H9 (cell line): ENCODE measurements around the gene AHDC1. TPM values are rescaled to one million over a fixed set of nuclear protein-coding genes. Genes with fewer than 3 reads are reported as not detected.
A peak's percentile ranks its signal among the peaks of the same experiment; 100 is the strongest.

Source experiments
- DNase-seq: peaks from one replicate; pipeline ENCODE4 v3.0.0-alpha.2; 2017
- H2AFZ ChIP-seq: one replicate; pipeline ENCODE4 v1.6.1; 2013; ENCODE audit warnings: mild to moderate bottlenecking, low read length, control low read depth, moderate library complexity
- H2AK5ac ChIP-seq: 2 replicates; pipeline ENCODE4 v1.6.1; 2013; ENCODE audit warnings: low read length, control low read depth, mixed read lengths; ENCODE audit not compliant: insufficient read length
- H2BK120ac ChIP-seq: one replicate; pipeline ENCODE4 v1.6.1; 2013; ENCODE audit warnings: low read depth, mild to moderate bottlenecking, low read length, control low read depth, inconsistent platforms; ENCODE audit not compliant: poor library complexity, severe bottlenecking
- H2BK12ac ChIP-seq: 2 replicates; pipeline ENCODE4 v1.6.1; 2013; ENCODE audit warnings: low read length, control low read depth, mixed read lengths, low read depth; ENCODE audit not compliant: insufficient read length
- H2BK15ac ChIP-seq: 2 replicates; pipeline ENCODE4 v1.6.1; 2013; ENCODE audit warnings: low read depth, low read length, control low read depth
- H2BK20ac ChIP-seq: one replicate; pipeline ENCODE4 v1.6.1; 2013; ENCODE audit warnings: low read depth, mild to moderate bottlenecking, low read length, control low read depth, inconsistent platforms; ENCODE audit not compliant: poor library complexity, severe bottlenecking
- H2BK5ac ChIP-seq: 2 replicates; pipeline ENCODE4 v1.6.1; 2013; ENCODE audit warnings: low read length, control low read depth, mixed read lengths; ENCODE audit not compliant: insufficient read length
- H3K14ac ChIP-seq: 2 replicates; pipeline ENCODE4 v1.6.1; 2013; ENCODE audit warnings: low read length, control low read depth; ENCODE audit not compliant: insufficient read depth
- H3K18ac ChIP-seq: 2 replicates; pipeline ENCODE4 v1.6.1; 2013; ENCODE audit warnings: low read depth, mild to moderate bottlenecking, mixed read lengths, low read length, control low read depth; ENCODE audit not compliant: insufficient read length
- H3K23ac ChIP-seq: 2 replicates; pipeline ENCODE4 v1.6.1; 2013; ENCODE audit warnings: low read length, control low read depth, mixed read lengths, low read depth; ENCODE audit not compliant: insufficient read length
- H3K23me2 ChIP-seq: 2 replicates; pipeline ENCODE4 v1.6.1; 2013; ENCODE audit warnings: low read depth, mild to moderate bottlenecking, mixed read lengths, low read length, control low read depth; ENCODE audit not compliant: insufficient read length, poor library complexity, severe bottlenecking
- H3K27ac ChIP-seq: 2 replicates; pipeline ENCODE4 v1.5.1; 2013; ENCODE audit warnings: low read length, control low read depth, mixed read lengths, low read depth; ENCODE audit not compliant: insufficient read length
- H3K27me3 ChIP-seq: 2 replicates; pipeline ENCODE4 v1.6.1; 2013; ENCODE audit warnings: low read length, control low read depth, inconsistent platforms; ENCODE audit not compliant: insufficient read depth
- H3K4ac ChIP-seq: 2 replicates; pipeline ENCODE4 v1.6.1; 2013; ENCODE audit warnings: low read depth, mild to moderate bottlenecking, control low read depth, inconsistent platforms, low read length, moderate library complexity
- H3K4me1 ChIP-seq: 2 replicates; pipeline ENCODE4 v1.6.1; 2013; ENCODE audit warnings: low read length, control low read depth, inconsistent platforms; ENCODE audit not compliant: insufficient read depth
- H3K4me2 ChIP-seq: 2 replicates; pipeline ENCODE4 v1.6.1; 2013; ENCODE audit warnings: low read length, control low read depth, mixed read lengths; ENCODE audit not compliant: insufficient read length, insufficient read depth
- H3K56ac ChIP-seq: 2 replicates; pipeline ENCODE4 v1.6.1; 2013; ENCODE audit warnings: low read depth, mild to moderate bottlenecking, mixed read lengths, low read length, control low read depth; ENCODE audit not compliant: insufficient read length
- H3K79me1 ChIP-seq: 2 replicates; pipeline ENCODE4 v1.6.1; 2013; ENCODE audit warnings: low read depth, mild to moderate bottlenecking, moderate library complexity, low read length, control low read depth, inconsistent platforms; ENCODE audit not compliant: insufficient read depth, poor library complexity, severe bottlenecking
- H3K79me2 ChIP-seq: 2 replicates; pipeline ENCODE4 v1.6.1; 2013; ENCODE audit warnings: low read length, control low read depth, inconsistent platforms; ENCODE audit not compliant: insufficient read depth
- H3K9ac ChIP-seq: 2 replicates; pipeline ENCODE4 v1.6.1; 2013; ENCODE audit warnings: low read length, control low read depth, mixed read lengths; ENCODE audit not compliant: insufficient read length; ENCODE audit errors: extremely low read depth
- H3K9me3 ChIP-seq: one replicate; pipeline ENCODE4 v1.6.1; 2013; ENCODE audit warnings: low read depth, low read length, inconsistent platforms; ENCODE audit not compliant: control insufficient read depth
- H3T11ph ChIP-seq: one replicate; pipeline ENCODE4 v1.6.1; 2013; ENCODE audit warnings: mild to moderate bottlenecking, low read length, control low read depth, inconsistent platforms
- H4K20me1 ChIP-seq: one replicate; pipeline ENCODE4 v1.6.1; 2013; ENCODE audit not compliant: control insufficient read depth, insufficient read length, insufficient read depth
- H4K5ac ChIP-seq: 2 replicates; pipeline ENCODE4 v1.6.1; 2013; ENCODE audit warnings: low read depth, mild to moderate bottlenecking, mixed read lengths, low read length, control low read depth; ENCODE audit not compliant: insufficient read length
- H4K8ac ChIP-seq: replicated peaks from 2 replicates; pipeline ENCODE4 v1.6.1; 2013; ENCODE audit warnings: low read length, control low read depth, mixed read lengths, low read depth; ENCODE audit not compliant: insufficient read length
- H4K91ac ChIP-seq: 2 replicates; pipeline ENCODE4 v1.6.1; 2013; ENCODE audit warnings: low read depth, mild to moderate bottlenecking, moderate library complexity, mixed read lengths, low read length, control low read depth; ENCODE audit not compliant: insufficient read length
- H3K27ac Mint-ChIP-seq, 3 experiments: 2 replicates in 2 of 3; 3 replicates in 1 of 3; pipeline ENCODE4 v1.8.0; 2020 to 2021; ENCODE audit warnings: mixed read lengths in 3 of 3, mild to moderate bottlenecking in 1 of 3, moderate library complexity in 1 of 3
- H3K27me3 Mint-ChIP-seq: 2 replicates; pipeline ENCODE4 v1.8.0; 2021; ENCODE audit warnings: low read depth, mild to moderate bottlenecking, moderate library complexity, mixed read lengths
- H3K36me3 Mint-ChIP-seq, 3 experiments: 2 replicates in 2 of 3; 3 replicates in 1 of 3; pipeline ENCODE4 v1.8.0; 2020 to 2021; ENCODE audit warnings: low read depth in 3 of 3, mixed read lengths in 3 of 3; ENCODE audit not compliant: insufficient read depth in 1 of 3
- H3K4me1 Mint-ChIP-seq, 2 experiments: 2 replicates each; pipeline ENCODE4 v1.8.0; 2020; ENCODE audit warnings: mixed read lengths in 2 of 2
- H3K4me3 Mint-ChIP-seq, 2 experiments: 2 replicates in 1 of 2; 3 replicates in 1 of 2; pipeline ENCODE4 v1.8.0; 2020 to 2021; ENCODE audit warnings: mild to moderate bottlenecking in 2 of 2, mixed read lengths in 2 of 2, moderate library complexity in 1 of 2
- H3K9me3 Mint-ChIP-seq, 2 experiments: 2 replicates in 1 of 2; 3 replicates in 1 of 2; pipeline ENCODE4 v1.8.0; 2020; ENCODE audit warnings: mild to moderate bottlenecking in 2 of 2, mixed read lengths in 2 of 2, moderate library complexity in 1 of 2
- WGBS: extraction: QIAGEN DNeasy Blood & Tissue Kit; methylation state at CpG from one replicate; pipeline ENCODE4 v1.1.7; 2013; ENCODE audit warnings: missing lambda C conversion rate, low lambda C conversion rate, mixed read lengths; ENCODE audit not compliant: insufficient read length; ENCODE audit errors: extremely low coverage; 5-methylcytosine and 5-hydroxymethylcytosine counted together
- total RNA-seq: library from RNA; stranded (reverse); gene quantifications from 2 replicates; pipeline ENCODE4 v1.2.1, GENCODE V29; 2021
- TF ChIP-seq, protein P1 (sequence below): fragments of 200-600 bp; sonication (generic); conservative IDR thresholded peaks from 3 replicates; pipeline ENCODE4 v1.8.0; 2021; ENCODE audit warnings: antibody characterized with exemption, mild to moderate bottlenecking

Gene AHDC1
- total RNA-seq, 1 experiment from 2014 or later: 29.4 TPM

DNA sequence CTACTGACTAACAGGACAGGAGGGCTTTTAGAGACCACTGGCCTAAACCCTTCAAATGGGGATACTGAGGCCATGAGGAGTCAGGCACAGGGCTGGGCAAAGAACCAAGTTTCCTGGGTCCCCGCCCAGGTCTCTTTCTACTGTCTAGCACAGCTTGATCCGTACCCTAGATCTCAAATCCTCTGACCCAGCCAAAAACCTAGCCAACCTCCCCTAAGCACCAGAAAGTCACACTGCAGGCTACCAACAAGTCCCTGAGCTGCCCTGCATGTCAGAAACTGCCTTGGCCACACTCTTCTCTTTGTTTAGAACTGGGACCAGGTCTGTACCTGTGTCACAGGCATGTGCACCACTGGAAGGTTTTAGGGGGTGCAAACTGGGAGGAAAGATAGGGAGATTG, 33.6 kb downstream of the AHDC1 start:
- Histone ChIP-seq H3K9me3 (no peaks in the 10 kb centered on the region), H4K8ac (no peak overlapping the region), H3K4me1 (peaks cover 39% of the 10 kb centered on the region), H3K23ac (no peak overlapping the region), H3K27ac (peak overlapping the region; percentile 20), H4K5ac (no peak overlapping the region), H3K4me2 (peak overlapping the region; percentile 15), H2BK5ac (no peak overlapping the region), H3K79me2 (no peaks in the 10 kb centered on the region), H2AFZ (no peak overlapping the region), H3K9ac (no peak overlapping the region), H3K18ac (no peak overlapping the region), H3K4ac (no peak overlapping the region), H3K56ac (no peak overlapping the region), H4K91ac (no peak overlapping the region), H2BK20ac (no peak overlapping the region), H4K20me1 (no peaks in the 10 kb centered on the region), H2BK12ac (peak overlapping the region; percentile 6), H3K14ac (0 out of 2 replicates have a peak overlapping the region, but pooled peaks have one; percentile 5), H3K79me1 (no peaks in the 10 kb centered on the region), H3K23me2 (peaks cover 5% of the 10 kb centered on the region), H2BK15ac (no peak overlapping the region), H2BK120ac (no peak overlapping the region), H2AK5ac (no peak overlapping the region), H3K27me3 (no peaks in the 10 kb centered on the region), H3T11ph (no peak overlapping the region)
- DNase-seq: no peak
- Mint-ChIP-seq H3K36me3 (no peaks in the 10 kb centered on the region), H3K27ac (peak overlapping the region; percentile 74 to 97 (median 95)), H3K27me3 (no peaks in the 10 kb centered on the region; the same call in none of the 2 replicates), H3K4me3 (peak overlapping the region; percentile 25 to 49), H3K9me3 (no peaks in the 10 kb centered on the region; a peak in 1 of 5 replicates), H3K4me1 (peaks cover 85 to 89% of the 10 kb centered on the region in 2 experiments)
- no CpG with 5 or more reads among the region's 2 CpGs for WGBS
- TF ChIP-seq, protein P1, sequence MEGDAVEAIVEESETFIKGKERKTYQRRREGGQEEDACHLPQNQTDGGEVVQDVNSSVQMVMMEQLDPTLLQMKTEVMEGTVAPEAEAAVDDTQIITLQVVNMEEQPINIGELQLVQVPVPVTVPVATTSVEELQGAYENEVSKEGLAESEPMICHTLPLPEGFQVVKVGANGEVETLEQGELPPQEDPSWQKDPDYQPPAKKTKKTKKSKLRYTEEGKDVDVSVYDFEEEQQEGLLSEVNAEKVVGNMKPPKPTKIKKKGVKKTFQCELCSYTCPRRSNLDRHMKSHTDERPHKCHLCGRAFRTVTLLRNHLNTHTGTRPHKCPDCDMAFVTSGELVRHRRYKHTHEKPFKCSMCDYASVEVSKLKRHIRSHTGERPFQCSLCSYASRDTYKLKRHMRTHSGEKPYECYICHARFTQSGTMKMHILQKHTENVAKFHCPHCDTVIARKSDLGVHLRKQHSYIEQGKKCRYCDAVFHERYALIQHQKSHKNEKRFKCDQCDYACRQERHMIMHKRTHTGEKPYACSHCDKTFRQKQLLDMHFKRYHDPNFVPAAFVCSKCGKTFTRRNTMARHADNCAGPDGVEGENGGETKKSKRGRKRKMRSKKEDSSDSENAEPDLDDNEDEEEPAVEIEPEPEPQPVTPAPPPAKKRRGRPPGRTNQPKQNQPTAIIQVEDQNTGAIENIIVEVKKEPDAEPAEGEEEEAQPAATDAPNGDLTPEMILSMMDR: no peak
